Memory B cell (primary cell): Measurements from ENCODE around the gene FYN.

ENCODE experiments used
- ATAC-seq: fragments of 150-1000 bp; cut with Tn5 transposase; 2 replicates; pipeline ENCODE4 v1.10.0; 2021; ENCODE audit warnings: low read depth, mild to moderate bottlenecking, moderate library complexity
- DNase-seq, 2 donors: peaks; one replicate each; pipeline ENCODE4 v3.0.0; 2022; ENCODE audit warnings: low spot score in 2 of 2
- H3K27ac Mint-ChIP-seq: one replicate; pipeline ENCODE4 v1.8.0; 2022; ENCODE audit warnings: mild to moderate bottlenecking, moderate library complexity, mixed read lengths
- H3K27me3 Mint-ChIP-seq: one replicate; pipeline ENCODE4 v1.8.0; 2022; ENCODE audit warnings: mixed read lengths
- H3K36me3 Mint-ChIP-seq: one replicate; pipeline ENCODE4 v1.8.0; 2022; ENCODE audit warnings: mild to moderate bottlenecking, mixed read lengths
- H3K4me1 Mint-ChIP-seq: one replicate; pipeline ENCODE4 v1.8.0; 2022; ENCODE audit warnings: mixed read lengths
- H3K4me3 Mint-ChIP-seq: one replicate; pipeline ENCODE4 v1.8.0; 2022; ENCODE audit warnings: mild to moderate bottlenecking, moderate library complexity, mixed read lengths
- H3K9me3 Mint-ChIP-seq: one replicate; pipeline ENCODE4 v1.8.0; 2022; ENCODE audit warnings: mixed read lengths

The FYN gene

DNA sequence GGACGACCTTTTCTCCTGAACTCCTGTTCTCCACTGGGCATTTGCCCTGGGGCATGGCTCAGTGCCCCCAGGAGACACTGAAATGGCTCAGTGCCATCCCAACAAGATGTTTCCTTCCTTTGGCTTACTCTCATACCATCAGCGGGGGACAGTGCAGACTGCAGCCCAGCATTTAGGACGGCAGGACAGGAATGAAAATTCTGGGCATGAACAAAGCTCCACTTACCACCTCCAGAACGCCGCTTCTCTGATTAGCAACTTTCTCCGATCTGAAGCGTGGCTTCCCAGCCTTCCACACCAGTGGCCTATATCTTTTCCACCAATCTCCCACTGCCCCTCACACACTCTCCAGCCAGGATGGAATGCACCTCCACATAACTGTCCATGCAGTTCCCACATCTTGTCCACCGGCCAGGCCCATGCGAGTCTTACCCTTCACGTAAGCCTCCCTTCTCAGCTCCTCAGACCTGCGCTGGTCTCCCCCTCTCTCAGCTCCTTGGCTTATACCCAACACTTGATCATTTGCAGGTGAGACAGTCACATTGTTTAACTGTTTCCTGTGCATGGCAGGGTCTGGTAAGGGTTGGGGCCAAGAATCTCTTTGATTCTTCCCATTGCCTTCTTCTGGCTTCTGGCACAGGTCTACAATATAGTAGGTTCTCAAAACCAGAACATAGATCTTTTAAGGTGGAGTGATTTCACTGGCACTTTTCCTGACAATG lies 114.5 kb downstream of the FYN start:
- no peak overlapping the region for H3K4me3 Mint-ChIP-seq
- H3K4me1 Mint-ChIP-seq, result peaks cover 40% of the 10 kb centered on the region
- no peaks in the 10 kb centered on the region for H3K27me3 Mint-ChIP-seq
- ATAC-seq (no peak), DNase-seq (no peak)
- no peaks in the 10 kb centered on the region for H3K9me3 Mint-ChIP-seq
- peaks cover 15% of the 10 kb centered on the region for H3K36me3 Mint-ChIP-seq
- no peak overlapping the region for H3K27ac Mint-ChIP-seq

DNA sequence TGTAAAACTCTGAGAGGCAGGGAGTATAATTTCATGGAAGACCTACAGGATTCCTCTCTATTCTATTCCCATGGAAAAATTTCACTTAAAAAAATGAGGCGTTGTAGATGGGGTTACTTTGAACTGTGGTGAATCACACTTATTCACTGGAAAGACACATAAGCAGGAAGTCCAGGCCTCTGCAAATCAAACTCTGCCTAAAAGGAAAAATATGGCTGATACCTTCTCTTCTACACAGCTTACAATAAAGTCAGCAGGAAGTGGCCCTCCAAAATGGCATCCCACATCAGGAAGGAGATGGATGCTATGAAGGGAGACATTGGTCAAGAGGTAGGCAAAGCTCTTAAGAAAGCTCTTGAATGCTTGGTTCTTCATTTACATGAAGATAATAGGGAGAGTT lies 115.9 kb downstream of the FYN start:
- Mint-ChIP-seq H3K9me3 (no peaks in the 10 kb centered on the region), H3K4me3 (no peak overlapping the region), H3K27ac (no peak overlapping the region), H3K27me3 (no peaks in the 10 kb centered on the region), H3K4me1 (peaks cover 45% of the 10 kb centered on the region), H3K36me3 (peaks cover 18% of the 10 kb centered on the region)
- ATAC-seq (no peak), DNase-seq (no peak)

DNA sequence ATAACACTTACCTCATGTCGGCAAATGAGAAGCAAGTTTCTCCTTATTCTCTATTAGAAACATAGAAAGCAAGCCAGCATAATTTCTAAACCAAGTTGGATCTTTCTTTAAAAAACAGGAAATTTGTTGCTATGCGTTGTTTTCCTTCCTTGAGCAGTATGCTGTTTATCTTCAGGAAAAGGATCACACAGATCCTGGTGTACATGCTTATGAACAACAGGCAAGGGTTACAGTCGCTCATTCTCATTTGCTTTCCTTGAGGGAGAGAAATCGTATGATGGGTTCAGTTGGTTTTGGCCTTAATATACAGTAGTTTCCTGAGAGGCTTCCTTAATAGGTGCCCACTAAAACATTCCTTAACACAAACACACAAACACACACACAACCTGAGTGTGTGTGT lies 118.8 kb downstream of the FYN start:
- Mint-ChIP-seq H3K27ac (peak overlapping the region; percentile 11), H3K9me3 (no peaks in the 10 kb centered on the region), H3K4me3 (no peak overlapping the region), H3K36me3 (peaks cover 17% of the 10 kb centered on the region), H3K4me1 (peaks cover 48% of the 10 kb centered on the region), H3K27me3 (no peaks in the 10 kb centered on the region)
- DNase-seq (no peak), ATAC-seq (no peak)

DNA sequence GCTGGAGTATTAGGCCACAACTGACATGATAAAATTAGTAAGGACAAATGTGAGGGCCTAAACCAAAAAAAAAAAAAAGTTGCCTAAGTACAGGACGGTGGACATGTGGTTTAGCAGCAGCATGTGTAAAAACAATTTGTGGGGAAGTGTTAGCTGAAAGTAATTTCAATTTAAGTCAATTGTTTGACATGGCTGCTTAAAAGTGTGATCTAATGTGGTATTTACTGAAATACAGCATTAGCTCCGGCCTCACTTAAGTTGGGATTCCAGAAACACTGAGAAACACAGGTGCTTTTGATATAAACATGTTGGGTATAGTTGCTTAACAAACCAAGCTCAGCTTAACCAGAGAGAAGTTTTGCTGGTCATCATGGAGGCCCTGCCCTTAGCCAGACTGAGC lies 119.7 kb downstream of the FYN start:
- H3K4me1 Mint-ChIP-seq, result peaks cover 47% of the 10 kb centered on the region
- no peaks in the 10 kb centered on the region for H3K9me3 Mint-ChIP-seq
- DNase-seq (no peak), ATAC-seq (no peak)
- no peak overlapping the region for H3K4me3 Mint-ChIP-seq
- H3K36me3 Mint-ChIP-seq, result peaks cover 9% of the 10 kb centered on the region
- H3K27ac Mint-ChIP-seq, result peak overlapping the region; percentile 97
- H3K27me3 Mint-ChIP-seq, result no peaks in the 10 kb centered on the region

DNA sequence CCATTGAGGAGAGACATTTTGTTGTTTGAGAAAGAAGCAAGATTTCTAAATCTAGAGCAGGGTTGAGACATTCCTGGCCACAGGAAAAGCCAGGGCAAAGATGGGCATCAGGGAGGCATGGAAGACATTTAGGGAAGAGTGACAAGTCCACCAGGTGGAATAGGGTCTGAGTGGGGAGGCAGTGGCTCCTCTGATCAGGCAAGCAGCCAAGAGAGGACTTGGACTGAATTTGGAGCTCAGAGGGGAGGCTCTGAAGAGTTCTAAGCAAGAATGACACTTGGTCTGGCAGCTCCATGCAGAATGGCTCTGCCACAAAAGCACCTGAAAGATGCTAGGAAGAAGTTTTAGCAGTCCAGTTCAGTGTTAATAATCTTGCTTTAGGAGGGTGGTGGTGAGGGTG lies 120.8 kb downstream of the FYN start:
- DNase-seq (no peak), ATAC-seq (no peak)
- H3K9me3 Mint-ChIP-seq, result no peaks in the 10 kb centered on the region
- H3K4me1 Mint-ChIP-seq, result peaks cover 57% of the 10 kb centered on the region
- no peaks in the 10 kb centered on the region for H3K27me3 Mint-ChIP-seq
- H3K36me3 Mint-ChIP-seq, result peaks cover 7% of the 10 kb centered on the region
- H3K4me3 Mint-ChIP-seq, result no peak overlapping the region
- peak overlapping the region; percentile 97 for H3K27ac Mint-ChIP-seq

DNA sequence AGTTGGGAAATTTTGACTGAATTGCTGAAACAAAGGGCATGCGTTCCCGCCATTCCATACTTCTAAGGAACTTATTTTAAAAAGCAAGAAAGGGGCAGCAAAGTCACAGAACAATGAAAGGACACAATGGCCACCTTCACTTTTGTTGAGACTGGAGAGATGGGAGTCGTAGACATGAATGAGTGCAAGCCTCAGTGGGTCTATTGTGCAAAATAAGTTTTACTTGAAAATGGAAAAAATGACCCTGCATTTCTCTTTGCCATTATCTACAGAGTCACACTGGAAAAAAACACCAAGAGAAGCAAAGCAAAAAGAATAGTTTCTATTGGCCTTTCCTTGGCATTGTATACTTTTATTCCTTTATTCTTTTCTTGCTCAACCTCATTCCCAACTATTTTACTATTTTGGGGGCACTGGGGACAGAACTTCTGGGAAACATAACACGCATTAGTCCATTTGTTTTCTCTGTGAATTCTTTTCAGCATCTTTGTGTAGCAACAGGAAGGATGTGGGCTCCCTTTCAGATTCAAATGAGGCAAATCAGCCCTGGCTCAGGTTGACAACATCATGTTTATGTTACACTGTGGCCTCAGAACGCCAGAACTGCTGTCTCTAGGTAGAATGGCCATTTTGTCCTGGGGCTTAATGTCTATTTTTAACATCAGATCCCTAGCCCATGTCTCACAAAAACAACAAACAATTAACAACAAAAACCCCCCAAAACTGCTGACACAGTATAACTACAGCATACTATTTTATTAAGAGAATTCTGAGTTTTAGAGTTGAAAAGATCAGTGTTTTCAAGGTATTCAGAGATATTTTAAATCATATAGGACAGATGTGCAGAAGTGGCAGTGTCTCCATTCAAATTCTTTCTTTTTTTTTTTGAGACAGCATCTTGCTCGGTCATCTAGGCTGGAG lies 122.2 kb downstream of the FYN start:
- H3K36me3 Mint-ChIP-seq, result peaks cover 7% of the 10 kb centered on the region

DNA sequence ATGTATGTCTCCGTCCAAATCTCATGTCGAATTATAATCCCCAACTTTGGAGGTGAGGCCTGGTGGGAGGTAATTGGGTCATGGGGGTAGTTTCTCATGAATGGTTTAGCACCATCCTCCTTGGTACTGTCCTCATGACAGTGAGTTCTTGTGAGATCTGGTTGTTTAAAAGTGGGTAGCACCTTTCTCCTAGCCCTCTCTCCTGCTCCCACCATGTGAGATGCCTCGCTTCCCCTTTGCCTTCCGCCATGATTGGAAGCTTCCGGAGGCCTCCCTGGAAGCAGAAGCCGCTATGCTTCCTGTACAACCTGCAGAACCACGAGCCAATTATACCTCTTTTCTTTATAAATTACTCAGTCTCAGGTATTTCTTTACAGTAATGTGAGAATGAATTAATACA lies 123.1 kb downstream of the FYN start:
- Mint-ChIP-seq H3K4me3 (peak overlapping the region; percentile 32), H3K36me3 (peaks cover 5% of the 10 kb centered on the region), H3K27me3 (no peaks in the 10 kb centered on the region), H3K4me1 (peaks cover 63% of the 10 kb centered on the region), H3K9me3 (no peaks in the 10 kb centered on the region), H3K27ac (peak overlapping the region; percentile 97)
- DNase-seq (no peak), ATAC-seq (no peak)

More for the DNA sequence above, 122.2 kb downstream of the FYN start:
- Mint-ChIP-seq H3K4me1 (peaks cover 63% of the 10 kb centered on the region), H3K9me3 (no peaks in the 10 kb centered on the region), H3K27me3 (no peaks in the 10 kb centered on the region), H3K4me3 (peak overlapping the region; percentile 74), H3K27ac (peak overlapping the region; percentile 97)
- DNase-seq (peak in 1 of 2 donors; percentile 26), ATAC-seq (peak; percentile 87)

DNA sequence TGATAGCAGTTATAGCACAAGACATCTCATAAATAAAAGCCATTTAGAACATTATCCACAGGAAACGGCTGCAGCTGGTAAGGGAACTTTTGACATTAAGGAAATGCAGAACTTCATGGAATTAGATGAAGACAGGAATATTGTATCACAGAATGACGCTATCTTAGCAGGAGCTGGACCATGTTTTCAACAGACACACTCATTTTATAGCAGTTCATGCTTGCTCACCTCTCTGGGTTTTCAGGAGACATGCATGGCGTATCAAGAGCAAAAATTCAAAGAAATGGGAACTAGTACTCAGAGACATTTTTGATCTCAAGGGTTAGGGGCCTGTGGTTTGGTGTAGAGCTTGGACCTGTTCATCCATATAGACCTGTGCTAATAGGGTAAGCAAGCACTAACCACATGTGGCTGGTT lies 125.0 kb downstream of the FYN start:
- peaks cover 5% of the 10 kb centered on the region for H3K36me3 Mint-ChIP-seq
- DNase-seq, result peak in 1 of 2 donors; percentile 26
- peak overlapping the region; percentile 66 for H3K27ac Mint-ChIP-seq
- H3K27me3 Mint-ChIP-seq, result no peaks in the 10 kb centered on the region
- no peaks in the 10 kb centered on the region for H3K9me3 Mint-ChIP-seq
- peaks cover 52% of the 10 kb centered on the region for H3K4me1 Mint-ChIP-seq
- peak; percentile 85 for ATAC-seq
- H3K4me3 Mint-ChIP-seq, result peak overlapping the region; percentile 41

DNA sequence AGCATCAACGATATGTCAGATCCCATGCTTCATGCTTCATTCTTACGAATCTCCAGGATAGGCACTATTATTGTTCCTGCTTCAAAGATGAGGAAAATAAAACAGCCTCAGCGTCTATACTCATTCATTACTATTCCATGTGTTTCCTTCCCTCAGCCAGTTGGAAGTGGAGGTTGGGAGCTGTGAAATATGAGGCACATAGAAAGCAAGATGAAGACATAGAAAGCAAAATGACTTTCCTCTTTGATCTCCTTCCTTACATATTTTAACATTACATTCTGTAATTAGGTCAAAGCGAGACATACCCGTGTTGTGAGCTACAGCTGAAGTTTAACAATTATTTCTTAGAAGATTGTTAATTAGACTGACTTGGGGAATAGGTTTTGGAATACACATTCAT lies 125.4 kb downstream of the FYN start:
- Mint-ChIP-seq H3K4me3 (peak overlapping the region; percentile 41), H3K4me1 (peaks cover 48% of the 10 kb centered on the region), H3K36me3 (peaks cover 3% of the 10 kb centered on the region), H3K9me3 (no peaks in the 10 kb centered on the region), H3K27ac (peak overlapping the region; percentile 66), H3K27me3 (no peaks in the 10 kb centered on the region)
- ATAC-seq (no peak), DNase-seq (no peak)

DNA sequence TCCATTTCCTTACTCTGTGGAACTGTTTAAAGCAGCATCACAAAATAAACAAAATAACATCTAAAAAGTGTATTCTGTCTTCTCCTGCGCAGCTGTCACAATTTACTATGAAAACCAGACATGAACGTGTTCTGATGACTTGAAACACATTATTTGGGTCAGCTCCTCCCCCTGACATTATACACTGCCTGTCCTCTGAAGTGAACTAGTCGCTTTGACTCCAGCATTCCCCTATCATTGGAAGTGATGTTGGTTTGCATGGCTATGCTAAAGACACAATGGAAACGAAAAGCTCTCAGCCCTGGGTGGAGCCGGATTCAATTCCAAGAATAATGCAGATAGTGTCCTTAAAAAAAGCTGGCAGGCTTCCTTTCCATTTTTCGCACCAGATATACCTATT lies 125.9 kb downstream of the FYN start:
- ATAC-seq, result no peak
- Mint-ChIP-seq H3K27me3 (no peaks in the 10 kb centered on the region), H3K27ac (peak overlapping the region; percentile 66), H3K36me3 (peaks cover 5% of the 10 kb centered on the region), H3K4me3 (no peak overlapping the region), H3K9me3 (no peaks in the 10 kb centered on the region), H3K4me1 (peaks cover 45% of the 10 kb centered on the region)
- DNase-seq, result no peak

DNA sequence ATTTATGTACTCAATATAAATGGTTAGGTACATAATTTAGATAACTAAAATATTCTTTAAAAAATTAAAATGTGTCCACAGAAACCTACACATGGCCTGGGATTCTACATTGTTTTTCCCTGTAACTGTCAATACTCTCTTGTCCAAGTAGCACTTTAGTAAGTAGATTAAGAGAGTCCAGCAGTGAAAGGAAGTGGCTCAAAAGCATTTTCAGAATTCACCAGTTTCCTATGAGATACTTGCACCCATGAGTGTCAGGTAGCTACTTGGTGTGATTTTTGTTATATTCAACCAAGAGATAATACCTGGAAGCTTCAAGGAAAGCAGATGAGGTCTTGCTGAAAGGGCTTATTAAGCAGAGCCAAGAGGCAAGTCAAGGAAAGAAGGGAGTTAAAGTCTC lies 126.3 kb downstream of the FYN start:
- DNase-seq (no peak), ATAC-seq (no peak)
- H3K27me3 Mint-ChIP-seq, result no peaks in the 10 kb centered on the region
- H3K9me3 Mint-ChIP-seq, result no peaks in the 10 kb centered on the region
- no peak overlapping the region for H3K27ac Mint-ChIP-seq
- peaks cover 41% of the 10 kb centered on the region for H3K4me1 Mint-ChIP-seq
- H3K4me3 Mint-ChIP-seq, result no peak overlapping the region
- H3K36me3 Mint-ChIP-seq, result peaks cover 1% of the 10 kb centered on the region

DNA sequence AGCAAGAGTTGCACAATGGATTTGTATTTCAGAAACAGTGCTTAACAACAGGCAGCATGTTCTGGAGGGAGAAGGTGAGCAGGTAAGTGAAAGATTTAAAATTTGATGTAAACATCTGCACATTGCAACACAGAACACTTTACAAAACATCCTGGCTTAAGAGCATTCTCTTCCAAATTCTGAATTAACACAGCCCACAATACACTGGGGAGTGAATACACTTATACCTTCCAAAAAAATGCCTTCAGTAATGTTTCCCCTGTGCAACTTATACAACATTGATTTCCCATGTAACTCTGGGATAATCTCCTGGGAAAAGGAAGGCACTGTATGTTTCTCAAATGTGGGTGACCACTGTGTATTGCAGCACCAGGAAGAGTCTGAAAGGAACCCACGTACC lies 127.6 kb downstream of the FYN start:
- H3K27me3 Mint-ChIP-seq, result no peaks in the 10 kb centered on the region
- H3K27ac Mint-ChIP-seq, result no peak overlapping the region
- no peak overlapping the region for H3K4me3 Mint-ChIP-seq
- H3K4me1 Mint-ChIP-seq, result peaks cover 33% of the 10 kb centered on the region
- DNase-seq (no peak), ATAC-seq (no peak)
- H3K9me3 Mint-ChIP-seq, result no peaks in the 10 kb centered on the region
- peaks cover 2% of the 10 kb centered on the region for H3K36me3 Mint-ChIP-seq

DNA sequence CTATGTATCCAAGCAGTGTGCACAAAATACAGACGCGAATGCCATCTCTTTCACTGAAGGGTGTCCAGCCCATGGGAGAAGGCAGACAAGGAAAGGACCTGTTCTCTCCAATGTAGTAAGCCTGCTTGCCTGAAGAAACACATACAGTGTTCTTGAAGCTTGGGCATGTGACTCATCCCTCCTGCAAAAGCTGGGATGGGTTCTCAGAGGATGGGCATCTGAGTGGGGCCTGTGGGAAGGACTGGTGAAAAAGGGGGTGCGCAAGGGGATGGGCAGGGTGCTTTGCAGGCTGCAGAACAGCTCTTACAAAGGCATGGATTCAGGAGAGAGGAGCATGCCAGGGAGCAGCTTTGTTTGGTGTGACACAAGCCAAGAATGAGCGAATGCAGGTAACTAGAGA lies 128.1 kb downstream of the FYN start:
- DNase-seq (no peak), ATAC-seq (no peak)
- peaks cover 4% of the 10 kb centered on the region for H3K36me3 Mint-ChIP-seq
- H3K27me3 Mint-ChIP-seq, result no peaks in the 10 kb centered on the region
- peaks cover 31% of the 10 kb centered on the region for H3K4me1 Mint-ChIP-seq
- no peaks in the 10 kb centered on the region for H3K9me3 Mint-ChIP-seq
- no peak overlapping the region for H3K27ac Mint-ChIP-seq
- no peak overlapping the region for H3K4me3 Mint-ChIP-seq

DNA sequence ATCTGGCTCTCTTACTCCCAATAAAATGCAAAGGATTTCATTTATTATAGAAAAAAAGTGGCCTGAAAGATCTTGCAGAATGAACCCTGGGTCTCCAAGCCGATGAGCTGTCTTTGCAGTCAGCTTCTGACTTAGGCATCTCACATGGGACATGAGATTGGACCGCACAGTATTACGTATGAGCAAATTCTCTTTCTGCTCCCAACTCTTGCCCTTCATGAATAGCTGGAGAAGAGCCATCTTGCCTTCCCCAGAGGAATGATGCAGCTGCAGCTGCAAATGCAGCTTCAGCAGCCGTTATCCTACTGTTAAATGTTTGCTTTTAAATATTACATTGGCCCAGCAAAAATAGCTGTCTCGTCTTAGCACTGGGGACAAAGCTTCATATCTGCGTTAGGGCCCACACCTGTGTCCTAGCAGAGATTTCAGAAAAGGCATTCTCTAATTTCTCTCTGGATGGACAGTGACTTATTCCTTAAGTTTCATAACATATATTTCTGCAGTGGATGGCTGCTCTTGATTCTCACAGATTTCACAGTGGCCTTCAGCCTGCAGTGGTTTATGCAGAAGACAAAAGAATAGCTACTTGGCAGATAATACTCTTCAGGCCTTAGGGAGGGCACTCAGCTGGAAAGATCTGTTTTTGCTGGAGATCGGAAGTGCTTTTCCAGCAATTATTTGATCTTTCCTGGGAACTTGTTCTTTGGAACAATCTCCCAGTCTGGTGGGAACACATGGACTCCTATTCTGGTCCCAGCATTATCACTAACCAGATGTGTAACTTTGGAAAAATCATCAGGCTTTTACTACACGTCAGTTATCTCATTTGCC lies 129.2 kb downstream of the FYN start:
- ATAC-seq (no peak), DNase-seq (no peak)
- Mint-ChIP-seq H3K4me3 (no peak overlapping the region), H3K9me3 (no peaks in the 10 kb centered on the region), H3K27ac (no peak overlapping the region), H3K36me3 (peaks cover 4% of the 10 kb centered on the region), H3K4me1 (peaks cover 32% of the 10 kb centered on the region), H3K27me3 (no peaks in the 10 kb centered on the region)
